Mesendoderm (in vitro differentiated cells): Measurements from ENCODE around the gene LGALS3.
A peak's percentile ranks its signal among the peaks of the same experiment; 100 is the strongest.

Source experiments
- DNase-seq: peaks from one replicate; pipeline ENCODE4 v3.0.0; 2013
- H2AK5ac ChIP-seq: 2 replicates; pipeline ENCODE4 v1.6.1; 2013; ENCODE audit warnings: low read length, inconsistent platforms
- H2BK120ac ChIP-seq: 2 replicates; pipeline ENCODE4 v1.6.1; 2013; ENCODE audit warnings: low read depth, mild to moderate bottlenecking, low read length, moderate library complexity, mixed read lengths
- H2BK15ac ChIP-seq: replicated peaks from 2 replicates; pipeline ENCODE4 v1.6.1; 2013; ENCODE audit warnings: low read depth, mild to moderate bottlenecking, moderate library complexity
- H2BK5ac ChIP-seq: 2 replicates; pipeline ENCODE4 v1.6.1; 2013; ENCODE audit warnings: low read length, inconsistent platforms
- H3K18ac ChIP-seq: 2 replicates; pipeline ENCODE4 v1.6.1; 2013; ENCODE audit warnings: mild to moderate bottlenecking, low read length, mixed read lengths
- H3K23ac ChIP-seq: one replicate; pipeline ENCODE4 v1.6.1; 2013; ENCODE audit warnings: low read length
- H3K27ac ChIP-seq: 2 replicates; pipeline ENCODE4 v1.5.1; 2013; ENCODE audit warnings: low read depth, mild to moderate bottlenecking, inconsistent platforms, low read length, moderate library complexity
- H3K27me3 ChIP-seq: 2 replicates; pipeline ENCODE4 v1.6.1; 2013; ENCODE audit warnings: low read length, control low read depth, mild to moderate bottlenecking, inconsistent platforms; ENCODE audit not compliant: insufficient read depth, poor library complexity
- H3K36me3 ChIP-seq: 2 replicates; pipeline ENCODE4 v1.6.1; 2013; ENCODE audit warnings: low read length, inconsistent platforms; ENCODE audit not compliant: control insufficient read depth, insufficient read depth
- H3K4ac ChIP-seq: one replicate; pipeline ENCODE4 v1.6.1; 2013; ENCODE audit warnings: low read depth, mild to moderate bottlenecking, low read length, moderate library complexity
- H3K4me1 ChIP-seq: 2 replicates; pipeline ENCODE4 v1.6.1; 2013; ENCODE audit warnings: low read depth, low read length, inconsistent platforms; ENCODE audit not compliant: control insufficient read depth
- H3K4me2 ChIP-seq: 2 replicates; pipeline ENCODE4 v1.6.1; 2013; ENCODE audit warnings: low read length
- H3K4me3 ChIP-seq: 2 replicates; pipeline ENCODE4 v1.5.1; 2013; ENCODE audit warnings: mild to moderate bottlenecking, low read length
- H3K56ac ChIP-seq: one replicate; pipeline ENCODE4 v1.6.1; 2013; ENCODE audit warnings: low read length
- H3K79me1 ChIP-seq: 2 replicates; pipeline ENCODE4 v1.6.1; 2013; ENCODE audit warnings: low read length, inconsistent platforms
- H3K79me2 ChIP-seq: 2 replicates; pipeline ENCODE4 v1.6.1; 2013; ENCODE audit warnings: mild to moderate bottlenecking, low read length; ENCODE audit not compliant: control insufficient read depth, insufficient read depth
- H3K9ac ChIP-seq: 2 replicates; pipeline ENCODE4 v1.6.1; 2013; ENCODE audit warnings: low read length, inconsistent platforms
- H4K5ac ChIP-seq: one replicate; pipeline ENCODE4 v1.6.1; 2013; ENCODE audit warnings: low read length
- H4K8ac ChIP-seq: one replicate; pipeline ENCODE4 v1.6.1; 2013; ENCODE audit warnings: low read depth, mild to moderate bottlenecking, control low read depth, low read length, moderate library complexity
- WGBS: extraction: QIAGEN DNeasy Blood & Tissue Kit; methylation state at CpG from one replicate; pipeline ENCODE4 v1.1.7; 2013; ENCODE audit warnings: low lambda C conversion rate, missing lambda C conversion rate; ENCODE audit not compliant: insufficient coverage; ENCODE audit errors: extremely low coverage; 5-methylcytosine and 5-hydroxymethylcytosine counted together

Gene LGALS3

GRCh38 chr14:55142466-55142865, 13.4 kb downstream of the LGALS3 start:
- Histone ChIP-seq H3K27ac (no peak overlapping the region), H2BK15ac (no peak overlapping the region), H3K4me3 (no peak overlapping the region), H3K56ac (no peak overlapping the region), H3K4me2 (no peak overlapping the region), H3K23ac (no peak overlapping the region), H3K4me1 (no peaks in the 10 kb centered on the region), H2AK5ac (no peak overlapping the region), H3K36me3 (peaks cover 5% of the 10 kb centered on the region), H2BK120ac (no peak overlapping the region), H4K5ac (no peak overlapping the region), H2BK5ac (no peak overlapping the region), H3K18ac (no peak overlapping the region), H3K27me3 (no peaks in the 10 kb centered on the region), H3K4ac (no peak overlapping the region), H4K8ac (no peak overlapping the region), H3K79me2 (no peaks in the 10 kb centered on the region), H3K79me1 (no peaks in the 10 kb centered on the region), H3K9ac (no peak overlapping the region)
- no CpG with 5 or more reads among the region's 2 CpGs for WGBS
- no peak for DNase-seq

- Histone ChIP-seq H3K27me3 (no peaks in the 10 kb centered on the region), H3K27ac (no peak overlapping the region), H3K4me2 (no peak overlapping the region), H3K9ac (no peak overlapping the region), H3K4me1 (no peaks in the 10 kb centered on the region), H4K5ac (no peak overlapping the region), H3K23ac (no peak overlapping the region), H2BK5ac (no peak overlapping the region), H2AK5ac (no peak overlapping the region), H3K4ac (no peak overlapping the region), H3K79me2 (no peaks in the 10 kb centered on the region), H2BK15ac (no peak overlapping the region), H3K36me3 (peaks cover 5% of the 10 kb centered on the region), H2BK120ac (no peak overlapping the region), H3K56ac (no peak overlapping the region), H4K8ac (peak overlapping the region; percentile 28), H3K18ac (no peak overlapping the region), H3K4me3 (no peak overlapping the region), H3K79me1 (no peaks in the 10 kb centered on the region)
- DNase-seq: no peak
- no CpG with 5 or more reads among the region's 2 CpGs for WGBS
These were observed 17.4 kb downstream of the LGALS3 start for GRCh38 chr14:55146425-55146824.

GRCh38 chr14:55151601-55152000, 22.5 kb downstream of the LGALS3 start:
- no peak overlapping the region for H3K9ac ChIP-seq
- no peaks in the 10 kb centered on the region for H3K79me2 ChIP-seq
- no peak overlapping the region for H4K8ac ChIP-seq
- DNase-seq: no peak
- no peak overlapping the region for H2BK120ac ChIP-seq
- H2BK15ac ChIP-seq: no peak overlapping the region
- no peak overlapping the region for H3K4ac ChIP-seq
- H3K18ac ChIP-seq: no peak overlapping the region
- no peaks in the 10 kb centered on the region for H3K79me1 ChIP-seq
- H3K36me3 ChIP-seq: no peaks in the 10 kb centered on the region
- H3K4me2 ChIP-seq: no peak overlapping the region
- no CpG with 5 or more reads among the region's 1 CpG for WGBS
- H2AK5ac ChIP-seq: no peak overlapping the region
- no peak overlapping the region for H4K5ac ChIP-seq
- H3K27me3 ChIP-seq: no peaks in the 10 kb centered on the region
- H2BK5ac ChIP-seq: no peak overlapping the region
- H3K56ac ChIP-seq: no peak overlapping the region
- no peak overlapping the region for H3K23ac ChIP-seq
- H3K4me1 ChIP-seq: no peaks in the 10 kb centered on the region
- no peak overlapping the region for H3K27ac ChIP-seq
- H3K4me3 ChIP-seq: no peak overlapping the region

- DNase-seq: no peak
- no peak overlapping the region for H3K4ac ChIP-seq
- H3K9ac ChIP-seq: no peak overlapping the region
- no peak overlapping the region for H3K4me3 ChIP-seq
- H2BK5ac ChIP-seq: no peak overlapping the region
- no peak overlapping the region for H3K18ac ChIP-seq
- H4K5ac ChIP-seq: no peak overlapping the region
- no peaks in the 10 kb centered on the region for H3K4me1 ChIP-seq
- no peaks in the 10 kb centered on the region for H3K79me1 ChIP-seq
- no peak overlapping the region for H3K27ac ChIP-seq
- H3K4me2 ChIP-seq: no peak overlapping the region
- no peaks in the 10 kb centered on the region for H3K36me3 ChIP-seq
- H3K79me2 ChIP-seq: no peaks in the 10 kb centered on the region
- H3K56ac ChIP-seq: no peak overlapping the region
- WGBS: no CpG with 5 or more reads among the region's 1 CpG
- no peak overlapping the region for H2BK15ac ChIP-seq
- no peaks in the 10 kb centered on the region for H3K27me3 ChIP-seq
- no peak overlapping the region for H2BK120ac ChIP-seq
- no peak overlapping the region for H2AK5ac ChIP-seq
- no peak overlapping the region for H3K23ac ChIP-seq
- no peak overlapping the region for H4K8ac ChIP-seq
These were observed 23.2 kb downstream of the LGALS3 start for GRCh38 chr14:55152052-55152753.

GRCh38 chr14:55153951-55154350, 24.9 kb downstream of the LGALS3 start:
- Histone ChIP-seq H3K4me3 (no peak overlapping the region), H3K36me3 (no peaks in the 10 kb centered on the region), H4K8ac (no peak overlapping the region)

GRCh38 chr14:55157080-55157479, 28.0 kb downstream of the LGALS3 start:
- Histone ChIP-seq H2BK120ac (no peak overlapping the region), H4K5ac (no peak overlapping the region), H3K27ac (no peak overlapping the region), H3K79me1 (no peaks in the 10 kb centered on the region), H3K18ac (no peak overlapping the region), H2AK5ac (no peak overlapping the region), H3K36me3 (no peaks in the 10 kb centered on the region), H3K79me2 (no peaks in the 10 kb centered on the region), H3K4ac (no peak overlapping the region), H3K4me2 (no peak overlapping the region), H2BK15ac (no peak overlapping the region), H3K9ac (no peak overlapping the region), H2BK5ac (no peak overlapping the region), H3K27me3 (no peaks in the 10 kb centered on the region), H4K8ac (no peak overlapping the region), H3K56ac (no peak overlapping the region), H3K23ac (no peak overlapping the region), H3K4me3 (no peak overlapping the region), H3K4me1 (no peaks in the 10 kb centered on the region)
- no peak for DNase-seq
- no CpG with 5 or more reads among the region's 1 CpG for WGBS

More at GRCh38 chr14:55153951-55154350, 24.9 kb downstream of the LGALS3 start:
- no peak overlapping the region for H2BK15ac ChIP-seq
- no peaks in the 10 kb centered on the region for H3K4me1 ChIP-seq
- no peak overlapping the region for H3K18ac ChIP-seq
- H3K79me1 ChIP-seq: no peaks in the 10 kb centered on the region
- no peak overlapping the region for H3K27ac ChIP-seq
- H3K79me2 ChIP-seq: no peaks in the 10 kb centered on the region
- no peak overlapping the region for H3K23ac ChIP-seq
- no peak overlapping the region for H3K9ac ChIP-seq
- no peak overlapping the region for H2BK120ac ChIP-seq
- no peak for DNase-seq
- H2AK5ac ChIP-seq: no peak overlapping the region
- H3K4ac ChIP-seq: no peak overlapping the region
- H3K56ac ChIP-seq: no peak overlapping the region
- no peak overlapping the region for H4K5ac ChIP-seq
- H3K27me3 ChIP-seq: no peaks in the 10 kb centered on the region
- WGBS: no CpG with 5 or more reads among the region's 3 CpGs
- H2BK5ac ChIP-seq: no peak overlapping the region
- H3K4me2 ChIP-seq: no peak overlapping the region
